ENCODE measurements around the gene BLM. TPM values are rescaled to one million over a fixed set of nuclear protein-coding genes. Genes with fewer than 3 reads are reported as not detected.

The BLM gene
- polyA plus RNA-seq, 1 donor (not counting 4 experiments of a cell fraction or from before 2014, with no cell fraction given): 4.4 TPM

GRCh38 chr15:90840157-90840855 is 123.2 kb downstream of the BLM start:
- TF ChIP-seq EZH2 (IDR thresholded peaks at IDR 0.05; ENCODE audit: low read length): no peak
- TF ChIP-seq CTCF (optimal IDR thresholded peaks at IDR 0.05 in 1 of 3, IDR thresholded peaks at IDR 0.05 in 1 of 3, conservative IDR thresholded peaks at IDR 0.05 in 1 of 3; ENCODE audit: extremely low read depth in 1 of 3, insufficient read depth in 2 of 3, low read length in 3 of 3): no peak
- no peaks in the 10 kb centered on the region for H3K79me2 ChIP-seq (ENCODE audit: control insufficient read depth, insufficient read depth, low read length)
- H3K9me3 ChIP-seq (ENCODE audit: control insufficient read depth, low read depth, low read length): no peaks in the 10 kb centered on the region
- no peak overlapping the region for H3K4me2 ChIP-seq (ENCODE audit: control insufficient read depth, extremely low read depth, insufficient read depth, low read depth, low read length)
- no peaks in the 10 kb centered on the region for H3K9me1 ChIP-seq (ENCODE audit: control insufficient read depth, extremely low read depth, insufficient read depth, low read length)
- H3K36me3 ChIP-seq (ENCODE audit: control insufficient read depth in 2 of 2, extremely low read depth in 1 of 2, insufficient read depth in 2 of 2, low read length in 2 of 2): no peaks in the 10 kb centered on the region
- dilution Hi-C loops (cut with MboI; ENCODE audit: extremely low pct_ligation_motif_present, low sequenced_read_pairs): no loop called here
- no peak overlapping the region for H3K27ac ChIP-seq (ENCODE audit: control insufficient read depth, insufficient read depth, low read length)
- no peak overlapping the region for H2AFZ ChIP-seq (ENCODE audit: control insufficient read depth, low read length)
- H3K9ac ChIP-seq (ENCODE audit: control insufficient read depth, extremely low read depth, insufficient read depth, low read length): no peak overlapping the region
- FAIRE-seq (no peak), DNase-seq (ENCODE audit: low read depth, low spot score) (no peak)
- H4K20me1 ChIP-seq (ENCODE audit: control insufficient read depth, extremely low read depth, insufficient read depth, low read length): no peaks in the 10 kb centered on the region
- H3K27me3 ChIP-seq (ENCODE audit: control insufficient read depth, extremely low read depth, insufficient read depth, low read length): no peaks in the 10 kb centered on the region
- peaks cover 13% of the 10 kb centered on the region for H3K4me1 ChIP-seq (ENCODE audit: control insufficient read depth, extremely low read depth, insufficient read depth, low read length)
- no peak overlapping the region for H3K4me3 ChIP-seq (ENCODE audit: control insufficient read depth in 2 of 3, extremely low read depth in 1 of 3, insufficient read depth in 2 of 3, low read depth in 1 of 3, low read length in 3 of 3)

GRCh38 chr15:90840954-90841353 is 123.8 kb downstream of the BLM start:
- H3K4me3 ChIP-seq (ENCODE audit: control insufficient read depth in 2 of 3, extremely low read depth in 1 of 3, insufficient read depth in 2 of 3, low read depth in 1 of 3, low read length in 3 of 3): no peak overlapping the region
- H2AFZ ChIP-seq (ENCODE audit: control insufficient read depth, low read length): no peak overlapping the region
- no peak for TF ChIP-seq CTCF (optimal IDR thresholded peaks at IDR 0.05 in 1 of 3, IDR thresholded peaks at IDR 0.05 in 1 of 3, conservative IDR thresholded peaks at IDR 0.05 in 1 of 3; ENCODE audit: extremely low read depth in 1 of 3, insufficient read depth in 2 of 3, low read length in 3 of 3)
- no peak for TF ChIP-seq EZH2 (IDR thresholded peaks at IDR 0.05; ENCODE audit: low read length)
- no peaks in the 10 kb centered on the region for H3K9me1 ChIP-seq (ENCODE audit: control insufficient read depth, extremely low read depth, insufficient read depth, low read length)
- dilution Hi-C loops (cut with MboI; ENCODE audit: extremely low pct_ligation_motif_present, low sequenced_read_pairs): no loop called here
- no peak overlapping the region for H3K4me2 ChIP-seq (ENCODE audit: control insufficient read depth, extremely low read depth, insufficient read depth, low read depth, low read length)
- H3K9ac ChIP-seq (ENCODE audit: control insufficient read depth, extremely low read depth, insufficient read depth, low read length): no peak overlapping the region
- H3K4me1 ChIP-seq (ENCODE audit: control insufficient read depth, extremely low read depth, insufficient read depth, low read length): peaks cover 16% of the 10 kb centered on the region
- no peaks in the 10 kb centered on the region for H4K20me1 ChIP-seq (ENCODE audit: control insufficient read depth, extremely low read depth, insufficient read depth, low read length)
- H3K9me3 ChIP-seq (ENCODE audit: control insufficient read depth, low read depth, low read length): no peaks in the 10 kb centered on the region
- no peaks in the 10 kb centered on the region for H3K27me3 ChIP-seq (ENCODE audit: control insufficient read depth, extremely low read depth, insufficient read depth, low read length)
- DNase-seq (ENCODE audit: low read depth, low spot score) (no peak), FAIRE-seq (no peak)
- no peaks in the 10 kb centered on the region for H3K36me3 ChIP-seq (ENCODE audit: control insufficient read depth in 2 of 2, extremely low read depth in 1 of 2, insufficient read depth in 2 of 2, low read length in 2 of 2)
- H3K27ac ChIP-seq (ENCODE audit: control insufficient read depth, insufficient read depth, low read length): no peak overlapping the region
- H3K79me2 ChIP-seq (ENCODE audit: control insufficient read depth, insufficient read depth, low read length): no peaks in the 10 kb centered on the region

All from keratinocyte (primary cell).